ENCODE measurements around the gene SUFU.

DNA sequence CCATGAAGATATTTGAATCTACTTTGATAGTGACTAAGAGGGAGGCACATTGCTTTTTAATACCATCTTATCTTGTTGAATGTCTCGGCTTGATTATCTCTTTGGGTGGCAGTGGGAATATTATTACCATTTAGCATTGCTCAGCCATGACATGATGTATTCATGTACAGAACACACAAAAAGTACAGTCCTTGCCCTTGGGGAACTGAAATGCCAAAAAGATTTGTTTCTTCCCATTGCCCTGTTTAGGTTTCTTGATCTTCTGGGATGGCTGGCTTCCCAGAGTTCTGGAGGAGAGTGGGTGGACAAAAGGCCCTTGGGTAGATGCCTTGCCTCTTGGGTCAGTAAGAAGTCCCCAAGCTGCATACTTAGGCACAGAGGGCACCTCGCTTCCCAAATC is 23.8 kb downstream of the SUFU start:
- TF ChIP-seq POLR2A (IDR thresholded peaks at IDR 0.05; ENCODE audit: low read depth, low read length), result no peak
- TF ChIP-seq POLR2AphosphoS5 (IDR thresholded peaks at IDR 0.05; ENCODE audit: low read depth, low read length), result no peak
